Stimulated activated CD8-positive, alpha-beta memory T cell treated with anti-CD3 and anti-CD28 coated beads, Interleukin-4, amount 100 ng/mL, for 48 hours (primary cell): ENCODE measurements around the gene FHIT.

Source experiments
- DNase-seq: peaks from one replicate; pipeline ENCODE4 v3.0.0-alpha.2; 2020

FHIT gene

GRCh38 chr3:60243456-60243855, 1007.8 kb downstream of the FHIT start:
- no peak for DNase-seq

GRCh38 chr3:60240492-60240891, 1010.8 kb downstream of the FHIT start:
- no peak for DNase-seq

- DNase-seq: no peak
These were observed 1012.7 kb downstream of the FHIT start for GRCh38 chr3:60238550-60238949.

GRCh38 chr3:60229502-60229901, 1021.8 kb downstream of the FHIT start:
- no peak for DNase-seq

GRCh38 chr3:60228823-60229222, 1022.4 kb downstream of the FHIT start:
- DNase-seq: no peak

- no peak for DNase-seq
These were observed 1024.3 kb downstream of the FHIT start for GRCh38 chr3:60226912-60227311.

- no peak for DNase-seq
These were observed 1025.4 kb downstream of the FHIT start for GRCh38 chr3:60225848-60226247.

GRCh38 chr3:60220768-60221167, 1030.5 kb downstream of the FHIT start:
- no peak for DNase-seq

- DNase-seq: no peak
These were observed 1031.8 kb downstream of the FHIT start for GRCh38 chr3:60219501-60219900.

GRCh38 chr3:60217156-60217911, 1033.9 kb downstream of the FHIT start:
- DNase-seq: no peak

- DNase-seq: no peak
These were observed 1034.7 kb downstream of the FHIT start for GRCh38 chr3:60216462-60217075.

GRCh38 chr3:60215946-60216345, 1035.3 kb downstream of the FHIT start:
- no peak for DNase-seq

- no peak for DNase-seq
These were observed 1043.3 kb downstream of the FHIT start for GRCh38 chr3:60207905-60208304.

- no peak for DNase-seq
These were observed 1045.0 kb downstream of the FHIT start for GRCh38 chr3:60206206-60206605.

GRCh38 chr3:60202052-60202726, 1049.1 kb downstream of the FHIT start:
- DNase-seq: no peak

- DNase-seq: no peak
These were observed 1051.9 kb downstream of the FHIT start for GRCh38 chr3:60199306-60199705.

- no peak for DNase-seq
These were observed 1053.0 kb downstream of the FHIT start for GRCh38 chr3:60198179-60198720.

- DNase-seq: peak; percentile 36
These were observed 1058.7 kb downstream of the FHIT start for GRCh38 chr3:60192297-60193114.

- DNase-seq: peak; percentile 31
These were observed 1061.2 kb downstream of the FHIT start for GRCh38 chr3:60190073-60190472.

GRCh38 chr3:60189304-60189703, 1061.9 kb downstream of the FHIT start:
- no peak for DNase-seq

GRCh38 chr3:60188803-60189202, 1062.4 kb downstream of the FHIT start:
- no peak for DNase-seq

GRCh38 chr3:60187343-60187742, 1063.9 kb downstream of the FHIT start:
- DNase-seq: no peak

- no peak for DNase-seq
These were observed 1064.9 kb downstream of the FHIT start for GRCh38 chr3:60186359-60186758.
